Neural cell (in vitro differentiated cells): ENCODE data around the gene PHKA2. TPM values are rescaled to one million over a fixed set of nuclear protein-coding genes. Genes with fewer than 3 reads are reported as not detected.

ENCODE experiments used
- H2AFZ ChIP-seq: fragments of 200-600, 300-800 bp; sonication (generic), shearing (Covaris generic); 2 replicates; pipeline ENCODE4 v1.6.0; 2014; ENCODE audit warnings: low read depth, mild to moderate bottlenecking, antibody characterized with exemption, low read length, moderate library complexity
- H3F3A ChIP-seq: fragments of 200-600 bp; shearing (Covaris generic); 2 replicates; pipeline ENCODE4 v1.6.1; 2016; ENCODE audit warnings: mild to moderate bottlenecking, moderate library complexity, mixed read lengths, antibody characterized with exemption, low read length; ENCODE audit not compliant: insufficient read depth, poor library complexity, severe bottlenecking
- H3K27ac ChIP-seq: fragments of 200-600, 300-800 bp; sonication (generic), shearing (Covaris generic); 2 replicates; pipeline ENCODE4 v1.5.1; 2014; ENCODE audit warnings: mild to moderate bottlenecking, low read length, moderate library complexity
- H3K27me3 ChIP-seq: fragments of 300-800, 200-600 bp; sonication (generic), shearing (Covaris generic); 2 replicates; pipeline ENCODE4 v1.6.0; 2014; ENCODE audit warnings: mild to moderate bottlenecking, low read depth, low read length, moderate library complexity; ENCODE audit not compliant: insufficient read depth
- H3K36me3 ChIP-seq: fragments of 300-800, 200-600 bp; sonication (generic), shearing (Covaris generic); 2 replicates; pipeline ENCODE4 v1.5.1; 2014; ENCODE audit warnings: mild to moderate bottlenecking, antibody characterized with exemption, low read length, moderate library complexity; ENCODE audit not compliant: insufficient read depth
- H3K4me2 ChIP-seq: fragments of 300-800, 200-600 bp; sonication (generic), shearing (Covaris generic); 2 replicates; pipeline ENCODE4 v1.6.0; 2014; ENCODE audit warnings: mild to moderate bottlenecking, low read length
- H3K4me3 ChIP-seq: fragments of 300-800, 200-600 bp; sonication (generic), shearing (Covaris generic); 2 replicates; pipeline ENCODE4 v1.5.1; 2014; ENCODE audit warnings: mild to moderate bottlenecking, low read length, moderate library complexity
- H3K79me2 ChIP-seq: fragments of 200-600 bp; shearing (Covaris generic); replicated peaks from 2 replicates; pipeline ENCODE4 v1.6.0; 2014; ENCODE audit warnings: mild to moderate bottlenecking, low read length, moderate library complexity; ENCODE audit not compliant: insufficient read depth
- H3K9ac ChIP-seq: fragments of 300-800, 200-600 bp; sonication (generic), shearing (Covaris generic); 2 replicates; pipeline ENCODE4 v1.6.1; 2016; ENCODE audit warnings: mild to moderate bottlenecking, low read length, mixed read lengths
- H3K9me2 ChIP-seq: fragments of 200-600 bp; shearing (Covaris generic); 2 replicates; pipeline ENCODE4 v1.6.1; 2016; ENCODE audit warnings: mild to moderate bottlenecking, low read length, mixed read lengths; ENCODE audit not compliant: insufficient read depth
- H3K9me3 ChIP-seq: fragments of 200-600, 300-800 bp; sonication (generic), shearing (Covaris generic); 2 replicates; pipeline ENCODE4 v1.6.1; 2016; ENCODE audit warnings: mild to moderate bottlenecking, mixed run types, low read length, moderate library complexity, mixed read lengths
- H4K20me1 ChIP-seq: fragments of 200-600 bp; shearing (Covaris generic); 2 replicates; pipeline ENCODE4 v1.6.1; 2016; ENCODE audit warnings: mild to moderate bottlenecking, mixed run types; ENCODE audit not compliant: insufficient read depth
- EP300 ChIP-seq: fragments of 450-650 bp; conservative IDR thresholded peaks from 2 replicates; pipeline ENCODE4 v1.6.1; 2014; ENCODE audit warnings: antibody characterized with exemption, mild to moderate bottlenecking, moderate library complexity; ENCODE audit not compliant: poor library complexity, severe bottlenecking
- EZH2 ChIP-seq: fragments of 200-600, 300-800 bp; shearing (Covaris generic), sonication (generic); IDR thresholded peaks from 2 replicates; pipeline ENCODE4 v1.6.1; 2014; ENCODE audit warnings: antibody characterized with exemption, low read length, borderline replicate concordance, mild to moderate bottlenecking; ENCODE audit not compliant: insufficient read depth, poor library complexity, severe bottlenecking
- MXI1 ChIP-seq: fragments of 450-650 bp; conservative IDR thresholded peaks from 2 replicates; pipeline ENCODE4 v1.6.1; 2014; ENCODE audit warnings: antibody characterized with exemption, mild to moderate bottlenecking; ENCODE audit not compliant: poor library complexity, severe bottlenecking
- POLR2AphosphoS5 ChIP-seq: IDR thresholded peaks from 2 replicates; pipeline ENCODE4 v1.6.1; 2012
- RAD21 ChIP-seq: fragments of 450-650 bp; conservative IDR thresholded peaks from 2 replicates; pipeline ENCODE4 v1.6.1; 2014; ENCODE audit warnings: antibody characterized with exemption, mild to moderate bottlenecking, moderate library complexity
- SMC3 ChIP-seq: fragments of 450-650 bp; conservative IDR thresholded peaks from 2 replicates; pipeline ENCODE4 v1.6.1; 2014; ENCODE audit warnings: antibody characterized with exemption, mild to moderate bottlenecking, moderate library complexity; ENCODE audit not compliant: poor library complexity
- TAF1 ChIP-seq: IDR thresholded peaks from 2 replicates; pipeline ENCODE4 v1.6.1; 2012; ENCODE audit warnings: low read depth
- polyA plus RNA-seq: library from polyadenylated mRNA; depleted of rRNA; stranded (reverse); fragments of >200 nt; gene quantifications from 2 replicates; pipeline ENCODE4 v1.2.3, GENCODE V29; 2014
- TF ChIP-seq, protein P1 (sequence below): IDR thresholded peaks from 2 replicates; pipeline ENCODE4 v1.6.1; 2012; ENCODE audit warnings: borderline replicate concordance
- TF ChIP-seq, protein P2 (sequence below): fragments of 450-650 bp; IDR thresholded peaks from 2 replicates; pipeline ENCODE4 v1.5.1; 2014; ENCODE audit warnings: antibody characterized with exemption, mild to moderate bottlenecking, moderate library complexity; ENCODE audit not compliant: poor library complexity, severe bottlenecking

PHKA2 gene
- polyA plus RNA-seq, 1 donor from 2014 or later, result 9.6 TPM

DNA sequence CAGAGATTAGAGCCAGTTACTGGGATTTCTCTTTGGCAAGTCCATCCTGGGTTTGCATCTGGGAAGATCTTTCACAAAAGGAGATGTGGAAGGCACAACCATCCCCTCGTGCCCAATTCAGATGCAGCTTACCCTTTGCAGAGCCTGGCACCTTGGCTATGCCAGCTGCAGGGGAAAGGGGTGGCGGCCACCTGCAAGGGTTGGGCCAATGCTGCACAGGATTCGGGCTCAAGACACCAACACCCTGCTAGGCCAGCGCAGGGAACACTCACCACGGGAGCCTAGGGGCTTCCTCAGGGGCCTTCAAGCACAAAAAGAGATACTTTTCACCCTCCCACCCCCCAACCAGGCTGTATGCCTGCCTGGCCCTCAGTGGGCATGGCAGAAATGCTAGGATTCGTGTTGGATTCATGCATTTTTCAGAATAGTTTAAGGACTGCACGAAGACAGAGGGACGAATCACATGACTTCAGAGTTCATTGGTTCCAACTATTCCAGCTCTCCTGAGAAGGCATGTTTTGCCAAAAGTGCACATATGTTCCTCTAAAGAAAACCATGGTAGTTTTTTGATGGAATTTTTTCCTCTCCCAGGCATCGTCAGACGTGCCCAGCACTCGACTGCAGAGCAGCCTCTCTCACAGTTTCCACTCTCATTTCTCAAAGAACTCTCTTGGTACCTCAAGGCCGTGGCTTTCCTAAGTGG lies 94.4 kb downstream of the PHKA2 start:
- Histone ChIP-seq H3K27ac (no peak overlapping the region), H3K9me3 (no peaks in the 10 kb centered on the region), H3K9ac (no peak overlapping the region), H3K36me3 (no peaks in the 10 kb centered on the region), H3K79me2 (no peaks in the 10 kb centered on the region), H3K4me2 (no peak overlapping the region), H3F3A (no peaks in the 10 kb centered on the region), H2AFZ (no peak overlapping the region), H3K27me3 (no peaks in the 10 kb centered on the region), H3K4me3 (no peak overlapping the region), H4K20me1 (no peaks in the 10 kb centered on the region), H3K9me2 (no peaks in the 10 kb centered on the region)
- TF ChIP-seq POLR2AphosphoS5 (no peak), EP300 (no peak), MXI1 (no peak), EZH2 (no peak), SMC3 (no peak), TAF1 (no peak), RAD21 (no peak)
- TF ChIP-seq, protein P1, sequence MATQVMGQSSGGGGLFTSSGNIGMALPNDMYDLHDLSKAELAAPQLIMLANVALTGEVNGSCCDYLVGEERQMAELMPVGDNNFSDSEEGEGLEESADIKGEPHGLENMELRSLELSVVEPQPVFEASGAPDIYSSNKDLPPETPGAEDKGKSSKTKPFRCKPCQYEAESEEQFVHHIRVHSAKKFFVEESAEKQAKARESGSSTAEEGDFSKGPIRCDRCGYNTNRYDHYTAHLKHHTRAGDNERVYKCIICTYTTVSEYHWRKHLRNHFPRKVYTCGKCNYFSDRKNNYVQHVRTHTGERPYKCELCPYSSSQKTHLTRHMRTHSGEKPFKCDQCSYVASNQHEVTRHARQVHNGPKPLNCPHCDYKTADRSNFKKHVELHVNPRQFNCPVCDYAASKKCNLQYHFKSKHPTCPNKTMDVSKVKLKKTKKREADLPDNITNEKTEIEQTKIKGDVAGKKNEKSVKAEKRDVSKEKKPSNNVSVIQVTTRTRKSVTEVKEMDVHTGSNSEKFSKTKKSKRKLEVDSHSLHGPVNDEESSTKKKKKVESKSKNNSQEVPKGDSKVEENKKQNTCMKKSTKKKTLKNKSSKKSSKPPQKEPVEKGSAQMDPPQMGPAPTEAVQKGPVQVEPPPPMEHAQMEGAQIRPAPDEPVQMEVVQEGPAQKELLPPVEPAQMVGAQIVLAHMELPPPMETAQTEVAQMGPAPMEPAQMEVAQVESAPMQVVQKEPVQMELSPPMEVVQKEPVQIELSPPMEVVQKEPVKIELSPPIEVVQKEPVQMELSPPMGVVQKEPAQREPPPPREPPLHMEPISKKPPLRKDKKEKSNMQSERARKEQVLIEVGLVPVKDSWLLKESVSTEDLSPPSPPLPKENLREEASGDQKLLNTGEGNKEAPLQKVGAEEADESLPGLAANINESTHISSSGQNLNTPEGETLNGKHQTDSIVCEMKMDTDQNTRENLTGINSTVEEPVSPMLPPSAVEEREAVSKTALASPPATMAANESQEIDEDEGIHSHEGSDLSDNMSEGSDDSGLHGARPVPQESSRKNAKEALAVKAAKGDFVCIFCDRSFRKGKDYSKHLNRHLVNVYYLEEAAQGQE, result no peak
- TF ChIP-seq, protein P2, sequence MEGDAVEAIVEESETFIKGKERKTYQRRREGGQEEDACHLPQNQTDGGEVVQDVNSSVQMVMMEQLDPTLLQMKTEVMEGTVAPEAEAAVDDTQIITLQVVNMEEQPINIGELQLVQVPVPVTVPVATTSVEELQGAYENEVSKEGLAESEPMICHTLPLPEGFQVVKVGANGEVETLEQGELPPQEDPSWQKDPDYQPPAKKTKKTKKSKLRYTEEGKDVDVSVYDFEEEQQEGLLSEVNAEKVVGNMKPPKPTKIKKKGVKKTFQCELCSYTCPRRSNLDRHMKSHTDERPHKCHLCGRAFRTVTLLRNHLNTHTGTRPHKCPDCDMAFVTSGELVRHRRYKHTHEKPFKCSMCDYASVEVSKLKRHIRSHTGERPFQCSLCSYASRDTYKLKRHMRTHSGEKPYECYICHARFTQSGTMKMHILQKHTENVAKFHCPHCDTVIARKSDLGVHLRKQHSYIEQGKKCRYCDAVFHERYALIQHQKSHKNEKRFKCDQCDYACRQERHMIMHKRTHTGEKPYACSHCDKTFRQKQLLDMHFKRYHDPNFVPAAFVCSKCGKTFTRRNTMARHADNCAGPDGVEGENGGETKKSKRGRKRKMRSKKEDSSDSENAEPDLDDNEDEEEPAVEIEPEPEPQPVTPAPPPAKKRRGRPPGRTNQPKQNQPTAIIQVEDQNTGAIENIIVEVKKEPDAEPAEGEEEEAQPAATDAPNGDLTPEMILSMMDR, result no peak

DNA sequence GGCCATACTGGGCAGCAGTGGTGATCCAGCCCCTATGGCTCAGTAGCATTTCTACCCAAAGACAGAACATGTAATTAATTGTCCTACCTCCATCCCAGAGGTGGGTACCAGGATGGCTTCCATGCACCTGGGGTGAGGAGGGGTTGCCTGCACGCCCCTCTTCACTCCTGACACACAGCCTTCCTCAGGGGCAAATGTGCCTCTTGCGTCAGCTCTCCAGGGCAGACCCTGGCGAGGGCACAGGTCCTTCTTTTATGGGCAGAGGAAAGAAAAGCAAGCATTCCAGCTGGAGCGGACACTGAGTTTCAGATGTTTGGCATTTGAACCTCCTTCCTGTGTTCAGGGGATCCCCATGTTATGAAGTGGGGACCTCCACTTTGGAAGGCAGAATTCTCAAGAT lies 95.6 kb downstream of the PHKA2 start:
- Histone ChIP-seq H3K9ac (no peak overlapping the region), H2AFZ (no peak overlapping the region), H3F3A (no peaks in the 10 kb centered on the region), H3K27me3 (no peaks in the 10 kb centered on the region), H3K4me2 (no peak overlapping the region), H3K4me3 (no peak overlapping the region), H3K79me2 (no peaks in the 10 kb centered on the region), H3K9me2 (no peaks in the 10 kb centered on the region), H3K27ac (no peak overlapping the region), H3K36me3 (no peaks in the 10 kb centered on the region), H3K9me3 (no peaks in the 10 kb centered on the region), H4K20me1 (no peaks in the 10 kb centered on the region)
- TF ChIP-seq RAD21, result no peak
- TF ChIP-seq, protein P2, result no peak
- no peak for TF ChIP-seq SMC3
- TF ChIP-seq, protein P1, result no peak
- TF ChIP-seq TAF1, result no peak
- TF ChIP-seq MXI1, result no peak
- no peak for TF ChIP-seq POLR2AphosphoS5
- TF ChIP-seq EP300, result no peak
